GM23248 (cell line): ENCODE measurements around the gene NMT2.

ENCODE experiments used
- EZH2 ChIP-seq: fragments of 200-600 bp; sonication (generic); IDR thresholded peaks from 2 replicates; pipeline ENCODE4 v1.6.1; 2018; ENCODE audit warnings: antibody characterized with exemption, mild to moderate bottlenecking; ENCODE audit not compliant: insufficient read depth, poor library complexity, severe bottlenecking
- EZH2phosphoT487 ChIP-seq: fragments of 200-600 bp; sonication (generic); IDR thresholded peaks from 2 replicates; pipeline ENCODE4 v1.6.1; 2018; ENCODE audit warnings: antibody characterized with exemption, moderate library complexity, mild to moderate bottlenecking, low read depth; ENCODE audit not compliant: insufficient read depth

DNA sequence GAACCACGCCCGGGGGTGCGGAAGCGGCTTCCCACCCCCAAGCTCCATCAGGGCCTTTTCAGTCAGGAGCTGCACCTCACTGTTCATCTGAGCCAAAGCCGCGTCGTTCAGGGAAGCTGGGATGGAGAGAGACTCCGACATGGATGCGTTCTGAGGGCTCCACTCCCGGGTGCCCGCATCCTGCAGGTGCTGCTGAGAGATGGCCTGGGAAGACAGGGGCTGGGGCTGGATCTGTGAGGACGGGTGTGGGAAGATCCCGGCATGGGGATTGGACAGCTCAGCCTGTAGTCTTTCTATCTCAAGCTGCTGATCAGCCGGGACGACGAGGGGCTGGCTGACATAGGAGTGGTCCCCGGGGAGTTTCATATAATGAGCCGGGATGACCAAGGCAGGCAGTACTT lies 45.0 kb upstream of the NMT2 start:
- no peak for TF ChIP-seq EZH2phosphoT487
- no peak for TF ChIP-seq EZH2
